HL-60 (cell line): Measurements from ENCODE around the gene SLC27A6.
A peak's percentile ranks its signal among the peaks of the same experiment; 100 is the strongest.

Experiments used
- GABPA ChIP-seq: IDR thresholded peaks from 2 replicates; pipeline ENCODE4 v1.6.1; 2012; ENCODE audit warnings: low read depth
- POLR2AphosphoS5 ChIP-seq: IDR thresholded peaks from 2 replicates; pipeline ENCODE4 v1.6.1; 2012; ENCODE audit warnings: low read depth
- SPI1 ChIP-seq: IDR thresholded peaks from 2 replicates; pipeline ENCODE4 v1.6.1; 2012; ENCODE audit warnings: low read depth, mild to moderate bottlenecking, borderline replicate concordance
- TF ChIP-seq, protein P1 (sequence below): IDR thresholded peaks from one replicate; pipeline ENCODE4 v1.5.1; 2011; ENCODE audit warnings: low read length, control low read depth, inconsistent platforms; ENCODE audit not compliant: insufficient read depth
- TF ChIP-seq, protein P2 (sequence below): IDR thresholded peaks from 2 replicates; pipeline ENCODE4 v1.6.1; 2012; ENCODE audit warnings: low read depth; ENCODE audit not compliant: insufficient replicate concordance

DNA sequence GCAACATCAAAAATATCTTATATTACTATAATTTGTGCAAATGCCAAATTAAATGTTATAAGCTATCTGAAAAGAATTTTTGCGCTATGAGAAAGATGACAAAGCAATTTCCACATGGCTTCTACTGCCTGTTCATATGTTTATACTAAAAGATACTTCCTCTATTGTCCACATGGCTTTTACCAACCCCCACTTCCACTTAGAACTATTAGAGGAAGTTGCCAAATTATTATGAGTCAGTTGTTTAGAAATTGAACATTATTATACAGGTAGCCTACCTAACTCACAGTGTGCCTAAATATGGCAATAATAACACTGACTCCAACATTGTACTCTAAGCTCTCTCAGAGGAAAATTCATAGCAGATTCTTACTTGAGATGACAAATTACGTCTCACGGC lies 37.6 kb upstream of the SLC27A6 start:
- TF ChIP-seq, protein P1, sequence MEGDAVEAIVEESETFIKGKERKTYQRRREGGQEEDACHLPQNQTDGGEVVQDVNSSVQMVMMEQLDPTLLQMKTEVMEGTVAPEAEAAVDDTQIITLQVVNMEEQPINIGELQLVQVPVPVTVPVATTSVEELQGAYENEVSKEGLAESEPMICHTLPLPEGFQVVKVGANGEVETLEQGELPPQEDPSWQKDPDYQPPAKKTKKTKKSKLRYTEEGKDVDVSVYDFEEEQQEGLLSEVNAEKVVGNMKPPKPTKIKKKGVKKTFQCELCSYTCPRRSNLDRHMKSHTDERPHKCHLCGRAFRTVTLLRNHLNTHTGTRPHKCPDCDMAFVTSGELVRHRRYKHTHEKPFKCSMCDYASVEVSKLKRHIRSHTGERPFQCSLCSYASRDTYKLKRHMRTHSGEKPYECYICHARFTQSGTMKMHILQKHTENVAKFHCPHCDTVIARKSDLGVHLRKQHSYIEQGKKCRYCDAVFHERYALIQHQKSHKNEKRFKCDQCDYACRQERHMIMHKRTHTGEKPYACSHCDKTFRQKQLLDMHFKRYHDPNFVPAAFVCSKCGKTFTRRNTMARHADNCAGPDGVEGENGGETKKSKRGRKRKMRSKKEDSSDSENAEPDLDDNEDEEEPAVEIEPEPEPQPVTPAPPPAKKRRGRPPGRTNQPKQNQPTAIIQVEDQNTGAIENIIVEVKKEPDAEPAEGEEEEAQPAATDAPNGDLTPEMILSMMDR, result no peak
- TF ChIP-seq GABPA (no peak), POLR2AphosphoS5 (no peak), SPI1 (peak; percentile 75; the same call in 1 of the 2 replicates)
- TF ChIP-seq, protein P2, sequence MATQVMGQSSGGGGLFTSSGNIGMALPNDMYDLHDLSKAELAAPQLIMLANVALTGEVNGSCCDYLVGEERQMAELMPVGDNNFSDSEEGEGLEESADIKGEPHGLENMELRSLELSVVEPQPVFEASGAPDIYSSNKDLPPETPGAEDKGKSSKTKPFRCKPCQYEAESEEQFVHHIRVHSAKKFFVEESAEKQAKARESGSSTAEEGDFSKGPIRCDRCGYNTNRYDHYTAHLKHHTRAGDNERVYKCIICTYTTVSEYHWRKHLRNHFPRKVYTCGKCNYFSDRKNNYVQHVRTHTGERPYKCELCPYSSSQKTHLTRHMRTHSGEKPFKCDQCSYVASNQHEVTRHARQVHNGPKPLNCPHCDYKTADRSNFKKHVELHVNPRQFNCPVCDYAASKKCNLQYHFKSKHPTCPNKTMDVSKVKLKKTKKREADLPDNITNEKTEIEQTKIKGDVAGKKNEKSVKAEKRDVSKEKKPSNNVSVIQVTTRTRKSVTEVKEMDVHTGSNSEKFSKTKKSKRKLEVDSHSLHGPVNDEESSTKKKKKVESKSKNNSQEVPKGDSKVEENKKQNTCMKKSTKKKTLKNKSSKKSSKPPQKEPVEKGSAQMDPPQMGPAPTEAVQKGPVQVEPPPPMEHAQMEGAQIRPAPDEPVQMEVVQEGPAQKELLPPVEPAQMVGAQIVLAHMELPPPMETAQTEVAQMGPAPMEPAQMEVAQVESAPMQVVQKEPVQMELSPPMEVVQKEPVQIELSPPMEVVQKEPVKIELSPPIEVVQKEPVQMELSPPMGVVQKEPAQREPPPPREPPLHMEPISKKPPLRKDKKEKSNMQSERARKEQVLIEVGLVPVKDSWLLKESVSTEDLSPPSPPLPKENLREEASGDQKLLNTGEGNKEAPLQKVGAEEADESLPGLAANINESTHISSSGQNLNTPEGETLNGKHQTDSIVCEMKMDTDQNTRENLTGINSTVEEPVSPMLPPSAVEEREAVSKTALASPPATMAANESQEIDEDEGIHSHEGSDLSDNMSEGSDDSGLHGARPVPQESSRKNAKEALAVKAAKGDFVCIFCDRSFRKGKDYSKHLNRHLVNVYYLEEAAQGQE, result no peak
